ENCODE data around the gene HIGD2B. TPM values are rescaled to one million over a fixed set of nuclear protein-coding genes. Genes with fewer than 3 reads are reported as not detected.

HIGD2B gene
- total RNA-seq (under 1 TPM in 1 of 9 donors, not detected in 8; 0.23 TPM), polyA plus RNA-seq (not detected)
- long read RNA-seq, donor 1, partial matches to known transcripts: 0 of 1 reads
- long read RNA-seq, donor 1, other reads (novel, unspliced or antisense): 1 of 1 reads
- long read RNA-seq, donor 2: 0 reads
- long read RNA-seq, donor 3: 0 reads

DNA sequence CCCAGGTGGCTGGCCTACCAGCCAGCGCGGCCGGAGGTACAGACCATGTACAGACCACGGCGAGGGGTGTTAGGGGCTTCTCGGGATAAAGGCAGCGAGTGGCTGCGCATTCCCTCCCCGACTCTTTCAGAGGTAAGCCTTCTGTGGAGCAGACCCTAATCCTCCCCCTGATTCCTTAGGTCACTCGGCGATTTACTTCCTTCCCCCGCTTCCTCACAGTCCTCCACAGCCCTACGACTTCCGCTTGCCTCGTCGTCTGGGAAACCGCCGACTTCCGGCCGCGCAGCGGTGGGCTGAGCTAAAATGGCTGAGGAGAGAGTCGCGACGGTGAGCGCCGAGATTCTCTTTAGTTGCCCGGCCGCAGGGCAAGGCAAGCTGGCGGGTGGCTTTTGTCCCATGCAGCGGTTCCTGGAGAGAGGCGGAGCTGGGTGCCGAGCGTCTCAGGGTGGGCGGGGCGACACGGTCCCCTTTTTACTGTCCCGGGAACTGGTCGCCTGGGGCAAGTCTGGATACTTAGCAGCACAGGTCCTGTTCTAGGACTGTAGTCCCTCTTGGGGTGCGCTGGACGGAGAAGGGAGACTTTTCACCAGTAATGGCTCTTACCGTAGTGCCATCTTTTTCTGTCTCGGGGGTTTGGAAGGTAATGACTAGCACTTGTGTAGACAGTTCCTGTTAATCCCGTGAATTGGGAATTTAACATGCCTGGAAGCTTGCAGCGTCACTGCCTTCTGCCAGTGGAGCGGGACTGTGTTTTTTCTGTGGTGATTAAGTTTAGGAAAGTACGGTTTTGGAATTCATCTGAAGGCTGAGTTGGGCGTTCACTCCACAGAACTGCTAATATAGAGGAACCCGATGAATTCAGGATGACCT lies at the start of gene HIGD2B, which contains the start of gene BBS4:
Gene HIGD2B, minus strand, starts transcription at position 258 of the 870 bp plus-strand sequence. CDS start 9,808 bp downstream, outside the sequence.
Gene BBS4, plus strand, starts transcription at position 283 of the 870 bp plus-strand sequence. Its CDS starts 21 bp downstream, at position 304.
- H3K27ac ChIP-seq: peak within 1 kb of the TSS; percentile 69 to 96 (median 85)
- DNase-seq (peak; percentile 87 to 91 (median 89)), ATAC-seq (peak; percentile 96 to 99 (median 98))
- H3K27me3 ChIP-seq: no peaks in the 10 kb centered on the region
- H3K4me3 ChIP-seq: peak within 1 kb of the TSS; percentile 41 to 91 (median 67)
- no peaks in the 10 kb centered on the region for H3K9me3 ChIP-seq
- peaks cover 0 to 14% (median 8%) of the 10 kb centered on the region in 12 donors for H3K4me1 ChIP-seq
- 0 to 1% (median 0%) methylated on average over 34 to 49 of the region's 49 CpGs for WGBS, 4 donors
- TF ChIP-seq, protein P1, sequence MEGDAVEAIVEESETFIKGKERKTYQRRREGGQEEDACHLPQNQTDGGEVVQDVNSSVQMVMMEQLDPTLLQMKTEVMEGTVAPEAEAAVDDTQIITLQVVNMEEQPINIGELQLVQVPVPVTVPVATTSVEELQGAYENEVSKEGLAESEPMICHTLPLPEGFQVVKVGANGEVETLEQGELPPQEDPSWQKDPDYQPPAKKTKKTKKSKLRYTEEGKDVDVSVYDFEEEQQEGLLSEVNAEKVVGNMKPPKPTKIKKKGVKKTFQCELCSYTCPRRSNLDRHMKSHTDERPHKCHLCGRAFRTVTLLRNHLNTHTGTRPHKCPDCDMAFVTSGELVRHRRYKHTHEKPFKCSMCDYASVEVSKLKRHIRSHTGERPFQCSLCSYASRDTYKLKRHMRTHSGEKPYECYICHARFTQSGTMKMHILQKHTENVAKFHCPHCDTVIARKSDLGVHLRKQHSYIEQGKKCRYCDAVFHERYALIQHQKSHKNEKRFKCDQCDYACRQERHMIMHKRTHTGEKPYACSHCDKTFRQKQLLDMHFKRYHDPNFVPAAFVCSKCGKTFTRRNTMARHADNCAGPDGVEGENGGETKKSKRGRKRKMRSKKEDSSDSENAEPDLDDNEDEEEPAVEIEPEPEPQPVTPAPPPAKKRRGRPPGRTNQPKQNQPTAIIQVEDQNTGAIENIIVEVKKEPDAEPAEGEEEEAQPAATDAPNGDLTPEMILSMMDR (IDR thresholded peaks at IDR 0.05): no peak
- TF ChIP-seq POLR2A (IDR thresholded peaks at IDR 0.05): peak in 1 of 2 donors; percentile 65
- no peaks in the 10 kb centered on the region for H3K36me3 ChIP-seq
- intact Hi-C loops (cut with DNase I): loop anchor here in 1 of 10 donors (10.0 kb wide), 2 partner anchors 81 to 211 kb away; partner anchors contain the start of gene ARIH1

- Histone ChIP-seq H3K4me3 (no peak overlapping the region), H3K4me1 (peaks cover 0 to 6% (median 0%) of the 10 kb centered on the region in 12 donors), H3K9me3 (no peaks in the 10 kb centered on the region), H3K36me3 (peaks cover 0 to 97% (median 60%) of the 10 kb centered on the region in 9 donors), H3K27ac (no peak overlapping the region), H3K27me3 (no peaks in the 10 kb centered on the region)
- no peak for DNase-seq
- 94 to 100% (median 96%) methylated on average over 2 of the region's 2 CpGs for WGBS, 4 donors
- intact Hi-C loops (cut with DNase I): no loop called here
- ATAC-seq: no peak
- no peak for TF ChIP-seq POLR2A (IDR thresholded peaks at IDR 0.05)
- TF ChIP-seq, protein P1 (IDR thresholded peaks at IDR 0.05): no peak
Measured at GRCh38 chr15:72735111-72735510, 49.1 kb upstream of the HIGD2B start.

- H3K27ac ChIP-seq: no peak overlapping the region
- H3K36me3 ChIP-seq: peaks cover 0 to 88% (median 62%) of the 10 kb centered on the region in 9 donors
- no peak for ATAC-seq
- WGBS, 4 donors: 87 to 96% (median 93%) methylated on average over 2 of the region's 2 CpGs
- DNase-seq: no peak
- H3K4me1 ChIP-seq: no peaks in the 10 kb centered on the region
- H3K9me3 ChIP-seq: no peaks in the 10 kb centered on the region
- no peak for TF ChIP-seq POLR2A (IDR thresholded peaks at IDR 0.05)
- TF ChIP-seq, protein P1 (IDR thresholded peaks at IDR 0.05): no peak
- no peak overlapping the region for H3K4me3 ChIP-seq
- no peaks in the 10 kb centered on the region for H3K27me3 ChIP-seq
- intact Hi-C loops (cut with DNase I): no loop called here
Measured at GRCh38 chr15:72733941-72734738, 48.2 kb upstream of the HIGD2B start.
